ENCODE data around the gene USP3. TPM values are rescaled to one million over a fixed set of nuclear protein-coding genes. Genes with fewer than 3 reads are reported as not detected.

The USP3 gene
- total and polyA plus RNA-seq, 2 of the 13 experiments (the other 11 are each of a cell fraction or from before 2014, with no cell fraction given), result 14.3 to 61.2 TPM

GRCh38 chr15:63466378-63467192, 37.8 kb upstream of the USP3 start (continued):
- TF ChIP-seq NFAT5 (CRISPR knock-in tag; IDR thresholded peaks at IDR 0.05), result no peak
- TF ChIP-seq STAG1 (CRISPR knock-in tag; IDR thresholded peaks at IDR 0.05), result peak; percentile 74
- peak; percentile 50; the same call in 1 of the 2 replicates for TF ChIP-seq SPEN (CRISPR knock-in tag; IDR thresholded peaks at IDR 0.05; ENCODE audit: low read depth)
- no peak for TF ChIP-seq ONECUT2 (CRISPR knock-in tag; IDR thresholded peaks at IDR 0.05)
- TF ChIP-seq SNAPC4 (CRISPR knock-in tag; IDR thresholded peaks at IDR 0.05), result no peak
- TF ChIP-seq MATR3 (CRISPR knock-in tag; IDR thresholded peaks at IDR 0.05), result no peak
- TF ChIP-seq ZFP90 (CRISPR knock-in tag; IDR thresholded peaks at IDR 0.05; ENCODE audit: borderline replicate concordance), result no peak
- no peak for TF ChIP-seq ZNF629 (CRISPR knock-in tag; conservative IDR thresholded peaks at IDR 0.05)
- TF ChIP-seq KDM5B (CRISPR knock-in tag; IDR thresholded peaks at IDR 0.05; ENCODE audit: borderline replicate concordance), result peak; percentile 52; the same call in 1 of the 2 replicates
- no peak for TF ChIP-seq NFRKB (IDR thresholded peaks at IDR 0.05)
- no peak for TF ChIP-seq IRX3 (CRISPR knock-in tag; IDR thresholded peaks at IDR 0.05; ENCODE audit: borderline replicate concordance, low read depth)
- TF ChIP-seq PHF21A (CRISPR knock-in tag; IDR thresholded peaks at IDR 0.05), result peak; percentile 76; the same call in 1 of the 2 replicates
- peak; percentile 85 for TF ChIP-seq MED1 (CRISPR knock-in tag; IDR thresholded peaks at IDR 0.05)
- TF ChIP-seq ATF6 (CRISPR knock-in tag; conservative IDR thresholded peaks at IDR 0.05), result peak; percentile 10; the same call in 1 of the 2 replicates
- no peak for TF ChIP-seq PAWR (CRISPR knock-in tag; IDR thresholded peaks at IDR 0.05; ENCODE audit: borderline replicate concordance)
- TF ChIP-seq SP5 (CRISPR knock-in tag; IDR thresholded peaks at IDR 0.05; ENCODE audit: borderline replicate concordance, low read depth), result 0 out of 2 replicates have a peak, but pooled peaks have one; percentile 46
- TF ChIP-seq RBM22 (optimal IDR thresholded peaks at IDR 0.05; ENCODE audit: low read length), result no peak

Measured in HepG2 (cell line).